Stimulated activated effector memory CD8-positive, alpha-beta T cell treated with anti-CD3 and anti-CD28 coated beads, Interleukin-12 subunit alpha, Interleukin-12 subunit beta, amount 100 ng/mL, for 72 hours (primary cell): ENCODE results near the gene IL16.
A peak's percentile ranks its signal among the peaks of the same experiment; 100 is the strongest.
"Not testable (repeated sequence)": the region's sequence is repeated elsewhere in the genome, so short reads cannot be mapped to it uniquely, and the experiment has no call there.

Experiments
- ATAC-seq: fragments of 150-1000 bp; cut with Tn5 transposase; 2 replicates; pipeline ENCODE4 v1.10.0; 2021
- DNase-seq, 2 donors: peaks; one replicate each; pipeline ENCODE4 v3.0.0; 2021 to 2022; ENCODE audit warnings: low spot score in 2 of 2
- H3K27ac Mint-ChIP-seq: one replicate; pipeline ENCODE4 v1.8.0; 2022; ENCODE audit warnings: mild to moderate bottlenecking, mixed read lengths
- H3K36me3 Mint-ChIP-seq: one replicate; pipeline ENCODE4 v1.8.0; 2022; ENCODE audit warnings: mild to moderate bottlenecking, mixed read lengths
- H3K4me1 Mint-ChIP-seq: one replicate; pipeline ENCODE4 v1.8.0; 2022; ENCODE audit warnings: mixed read lengths
- H3K4me3 Mint-ChIP-seq: one replicate; pipeline ENCODE4 v1.8.0; 2022; ENCODE audit warnings: mild to moderate bottlenecking, mixed read lengths
- H3K9me3 Mint-ChIP-seq: one replicate; pipeline ENCODE4 v1.8.0; 2022; ENCODE audit warnings: mixed read lengths

IL16 gene

DNA sequence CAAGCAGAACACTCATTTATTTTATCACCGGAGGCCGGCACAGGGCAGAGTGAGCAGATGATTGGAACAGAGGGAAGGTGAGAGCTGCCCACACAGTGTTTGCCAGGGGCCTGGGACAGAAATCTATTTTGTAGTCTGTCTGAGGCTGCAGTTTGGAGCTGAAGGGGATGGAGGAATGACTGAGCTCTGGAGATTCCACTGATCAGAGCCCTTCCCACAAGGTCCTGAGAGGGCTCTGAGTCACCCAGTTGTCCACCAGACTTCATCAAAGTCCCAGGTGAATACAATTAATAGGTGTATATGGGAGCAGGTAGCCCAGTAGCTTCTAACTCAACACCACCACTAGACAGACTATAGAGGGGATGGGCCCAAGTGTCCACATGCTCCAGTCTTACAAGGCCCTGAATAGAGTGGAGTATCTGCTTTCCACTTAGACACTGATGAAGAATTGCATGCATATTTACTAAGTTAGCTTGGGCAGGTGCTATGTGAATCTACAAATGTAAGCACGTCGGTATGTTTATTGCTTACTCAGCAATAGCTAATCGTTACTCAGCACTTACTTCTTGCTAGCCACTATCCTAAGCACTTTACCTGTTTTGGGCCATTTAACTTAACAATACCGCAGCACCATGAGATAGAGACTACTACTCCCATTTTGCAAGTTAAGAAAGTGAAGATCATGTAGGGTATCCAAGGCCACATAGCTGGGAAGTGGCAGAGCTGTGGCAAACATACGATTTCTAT, 130.0 kb downstream of the IL16 start:
- H3K4me1 Mint-ChIP-seq = peaks cover 23% of the 10 kb centered on the region
- DNase-seq (no peak), ATAC-seq (no peak)
- no peak overlapping the region for H3K27ac Mint-ChIP-seq
- H3K9me3 Mint-ChIP-seq = no peaks in the 10 kb centered on the region
- H3K36me3 Mint-ChIP-seq = peaks cover 7% of the 10 kb centered on the region
- H3K4me3 Mint-ChIP-seq = no peak overlapping the region

DNA sequence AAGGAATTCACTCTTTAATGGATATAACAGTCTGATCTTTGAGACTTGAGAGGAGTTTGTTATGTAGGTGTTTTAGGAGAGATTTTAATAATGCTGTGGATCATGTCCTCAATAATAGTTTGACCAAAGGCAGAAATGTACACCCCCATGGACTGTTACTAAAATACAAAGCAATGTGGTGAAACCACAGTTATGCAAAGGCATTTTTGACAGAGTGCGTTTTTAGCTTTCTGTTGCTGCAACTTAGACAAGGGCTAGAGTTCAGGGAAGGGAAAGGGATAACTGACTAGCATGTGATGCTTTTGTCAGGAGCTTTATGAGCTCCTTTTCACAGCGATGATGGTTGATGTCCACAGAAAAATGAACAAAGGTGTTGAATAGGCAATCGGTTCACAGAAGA, 130.8 kb downstream of the IL16 start:
- Mint-ChIP-seq H3K36me3 (no peaks in the 10 kb centered on the region), H3K4me3 (no peak overlapping the region), H3K27ac (no peak overlapping the region), H3K4me1 (peaks cover 20% of the 10 kb centered on the region), H3K9me3 (no peaks in the 10 kb centered on the region)
- DNase-seq (no peak), ATAC-seq (no peak)

DNA sequence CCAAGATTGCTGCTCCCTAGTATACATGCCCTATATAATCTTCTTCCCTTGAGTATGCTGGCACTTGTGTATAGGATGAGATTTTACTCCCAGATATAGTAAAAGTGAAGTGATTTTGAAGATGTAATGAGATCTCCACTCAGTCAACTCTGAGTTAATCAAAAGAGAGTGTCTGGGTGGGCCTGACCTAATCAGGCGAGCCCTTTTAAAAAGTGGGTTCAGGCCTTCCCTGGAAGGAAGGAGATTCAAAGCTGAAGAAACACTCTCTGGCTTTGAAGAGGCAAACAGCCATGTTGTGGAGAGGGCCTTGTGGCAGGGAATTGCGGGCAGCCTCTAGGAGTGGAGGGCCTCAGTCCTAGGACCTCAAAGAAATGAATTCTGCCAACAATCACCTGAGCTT, 132.8 kb downstream of the IL16 start:
- DNase-seq (no peak), ATAC-seq (no peak)
- Mint-ChIP-seq H3K4me3 (no peak overlapping the region), H3K27ac (no peak overlapping the region), H3K4me1 (peaks cover 6% of the 10 kb centered on the region), H3K9me3 (no peaks in the 10 kb centered on the region), H3K36me3 (no peaks in the 10 kb centered on the region)

- no peak overlapping the region for H3K4me3 Mint-ChIP-seq
- H3K9me3 Mint-ChIP-seq = no peaks in the 10 kb centered on the region
- no peaks in the 10 kb centered on the region for H3K4me1 Mint-ChIP-seq
- ATAC-seq (no peak), DNase-seq (no peak)
- no peak overlapping the region for H3K27ac Mint-ChIP-seq
- no peaks in the 10 kb centered on the region for H3K36me3 Mint-ChIP-seq
Observed at GRCh38 chr15:81330366-81331090, 133.8 kb downstream of the IL16 start.

GRCh38 chr15:81331141-81331540, 134.5 kb downstream of the IL16 start:
- not testable (repeated sequence) for ATAC-seq, H3K27ac Mint-ChIP-seq, DNase-seq, H3K36me3 Mint-ChIP-seq, H3K4me1 Mint-ChIP-seq, H3K4me3 Mint-ChIP-seq, H3K9me3 Mint-ChIP-seq

DNA sequence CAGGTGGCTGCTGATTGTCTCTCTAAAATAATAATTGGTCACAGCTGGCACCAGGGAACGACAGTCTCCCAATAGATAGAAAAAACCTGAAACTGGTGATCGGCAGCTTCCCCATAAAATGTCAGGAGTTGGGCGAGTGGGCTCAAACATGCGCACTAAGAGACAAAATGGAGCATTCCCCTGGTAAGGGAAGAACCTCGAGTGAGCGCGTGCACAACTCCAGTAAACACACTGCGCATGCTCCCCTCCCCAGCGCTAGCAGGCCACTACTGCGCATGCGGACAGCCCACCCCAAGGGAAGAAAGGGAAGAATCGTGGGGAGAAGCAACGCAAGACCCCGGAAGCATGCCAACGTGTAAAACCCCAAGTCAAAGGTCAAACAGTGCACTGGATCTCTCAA, 134.9 kb downstream of the IL16 start:
- DNase-seq (no peak), ATAC-seq (no peak)
- Mint-ChIP-seq H3K4me3 (no peak overlapping the region), H3K36me3 (no peaks in the 10 kb centered on the region), H3K4me1 (peaks cover 4% of the 10 kb centered on the region), H3K9me3 (no peaks in the 10 kb centered on the region), H3K27ac (no peak overlapping the region)

GRCh38 chr15:81332326-81332725, 135.6 kb downstream of the IL16 start:
- H3K4me1 Mint-ChIP-seq = peaks cover 11% of the 10 kb centered on the region
- no peak overlapping the region for H3K27ac Mint-ChIP-seq
- no peaks in the 10 kb centered on the region for H3K36me3 Mint-ChIP-seq
- DNase-seq = no peak
- H3K4me3 Mint-ChIP-seq = no peak overlapping the region
- no peak for ATAC-seq
- no peaks in the 10 kb centered on the region for H3K9me3 Mint-ChIP-seq

- no peak for DNase-seq
- Mint-ChIP-seq H3K4me1 (peaks cover 17% of the 10 kb centered on the region), H3K36me3 (no peaks in the 10 kb centered on the region), H3K9me3 (no peaks in the 10 kb centered on the region), H3K27ac (no peak overlapping the region), H3K4me3 (no peak overlapping the region)
- no peak for ATAC-seq
Observed at GRCh38 chr15:81333363-81333762, 136.7 kb downstream of the IL16 start.

DNA sequence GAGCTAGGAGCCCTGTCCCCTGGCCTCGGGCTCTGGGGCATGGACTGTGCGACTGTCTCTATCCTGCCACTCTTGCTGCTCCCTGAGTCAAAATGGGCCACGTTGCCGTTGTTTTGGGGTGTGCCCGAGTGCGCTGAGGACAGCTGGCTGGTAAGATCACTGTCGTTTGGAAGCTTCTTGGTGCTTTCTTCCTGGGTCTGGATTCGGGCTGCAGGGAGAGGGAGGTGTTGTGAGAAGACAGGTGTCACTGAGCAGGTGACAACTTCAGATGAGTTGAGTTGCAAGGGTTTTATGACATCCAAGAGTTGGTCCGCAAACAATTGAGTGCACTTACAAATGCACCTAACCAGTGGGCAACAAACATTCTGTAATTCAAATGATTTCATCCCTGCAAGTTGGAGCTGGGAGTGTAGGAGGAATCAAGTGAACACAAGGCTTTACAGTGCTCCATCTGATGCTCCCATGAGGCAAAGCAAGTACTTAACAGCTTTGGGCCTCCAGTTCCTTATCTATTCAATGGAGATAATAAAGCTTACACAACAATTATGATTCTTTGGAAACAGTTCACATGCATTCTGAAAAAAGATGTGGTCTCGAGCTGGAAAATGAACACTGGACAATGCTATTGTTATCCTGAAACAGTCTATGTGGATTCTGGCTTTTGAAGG, 138.2 kb downstream of the IL16 start:
- no peak overlapping the region for H3K4me3 Mint-ChIP-seq
- no peak for DNase-seq
- H3K9me3 Mint-ChIP-seq = no peaks in the 10 kb centered on the region
- H3K36me3 Mint-ChIP-seq = no peaks in the 10 kb centered on the region
- H3K27ac Mint-ChIP-seq = no peak overlapping the region
- peaks cover 17% of the 10 kb centered on the region for H3K4me1 Mint-ChIP-seq
- ATAC-seq = no peak

DNA sequence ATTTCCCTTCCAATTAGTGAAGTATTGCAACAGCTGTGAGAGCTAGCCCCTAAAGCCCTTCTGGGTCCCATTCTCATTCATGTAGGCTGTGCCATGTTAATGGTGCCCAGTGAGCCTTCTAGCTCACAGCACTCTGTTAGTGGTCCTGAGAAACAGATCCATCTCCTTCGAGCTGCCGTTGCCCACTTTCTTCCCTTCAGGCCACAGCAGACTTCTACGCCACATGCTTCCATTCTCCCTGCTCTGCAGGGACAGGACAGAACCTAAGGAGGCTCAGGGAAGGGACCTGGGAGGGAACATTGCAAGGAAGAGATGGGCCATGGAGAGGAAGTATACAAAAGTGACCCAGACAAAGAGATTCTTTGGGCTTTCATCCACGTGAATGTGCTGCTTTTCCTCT, 139.0 kb downstream of the IL16 start:
- Mint-ChIP-seq H3K9me3 (no peaks in the 10 kb centered on the region), H3K27ac (no peak overlapping the region), H3K36me3 (no peaks in the 10 kb centered on the region), H3K4me1 (peaks cover 17% of the 10 kb centered on the region), H3K4me3 (no peak overlapping the region)
- ATAC-seq (no peak), DNase-seq (no peak)

DNA sequence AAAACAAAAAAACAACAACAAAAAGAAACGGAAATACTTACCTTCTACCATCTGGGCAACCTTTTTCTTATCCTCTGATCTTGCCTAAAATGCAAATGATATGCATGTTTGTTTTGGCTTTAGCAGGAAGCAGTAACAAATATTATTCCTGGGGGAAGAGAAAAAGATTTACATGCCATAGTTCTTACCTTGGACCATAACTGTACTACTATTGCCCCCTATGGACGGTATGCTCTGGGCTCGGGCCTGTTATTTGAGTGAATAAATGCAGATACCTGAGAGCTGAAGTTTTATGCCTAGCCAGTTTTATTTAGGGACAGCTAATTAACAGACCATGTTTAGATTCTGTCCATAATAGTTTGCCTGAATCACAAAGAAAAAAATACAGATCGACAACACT, 139.9 kb downstream of the IL16 start:
- Mint-ChIP-seq H3K4me3 (no peak overlapping the region), H3K36me3 (no peaks in the 10 kb centered on the region), H3K4me1 (peaks cover 17% of the 10 kb centered on the region), H3K9me3 (no peaks in the 10 kb centered on the region), H3K27ac (no peak overlapping the region)
- DNase-seq (no peak), ATAC-seq (peak; percentile 49)

DNA sequence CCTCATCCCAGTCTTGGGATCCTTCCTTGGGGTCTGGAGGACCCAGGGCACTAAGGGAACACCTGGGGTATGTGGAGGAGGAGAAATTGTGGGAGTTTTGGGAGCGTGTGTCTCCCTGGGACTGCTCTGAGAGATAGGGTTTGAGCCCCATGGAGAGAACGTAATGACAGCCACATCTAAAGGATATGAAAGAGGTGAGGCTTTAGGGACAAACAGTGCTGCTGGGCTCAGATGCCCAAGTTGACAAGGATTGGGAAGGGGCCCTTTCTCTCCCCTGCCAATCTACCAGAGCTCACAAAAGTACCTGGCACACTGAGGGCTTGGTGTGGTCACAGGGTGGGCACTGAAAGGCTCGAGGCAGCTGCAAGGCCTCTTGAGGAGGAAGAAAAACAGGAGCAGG, 140.6 kb downstream of the IL16 start:
- Mint-ChIP-seq H3K9me3 (no peaks in the 10 kb centered on the region), H3K27ac (no peak overlapping the region), H3K36me3 (no peaks in the 10 kb centered on the region), H3K4me1 (peaks cover 17% of the 10 kb centered on the region), H3K4me3 (no peak overlapping the region)
- no peak for DNase-seq
- ATAC-seq = peak; percentile 4

DNA sequence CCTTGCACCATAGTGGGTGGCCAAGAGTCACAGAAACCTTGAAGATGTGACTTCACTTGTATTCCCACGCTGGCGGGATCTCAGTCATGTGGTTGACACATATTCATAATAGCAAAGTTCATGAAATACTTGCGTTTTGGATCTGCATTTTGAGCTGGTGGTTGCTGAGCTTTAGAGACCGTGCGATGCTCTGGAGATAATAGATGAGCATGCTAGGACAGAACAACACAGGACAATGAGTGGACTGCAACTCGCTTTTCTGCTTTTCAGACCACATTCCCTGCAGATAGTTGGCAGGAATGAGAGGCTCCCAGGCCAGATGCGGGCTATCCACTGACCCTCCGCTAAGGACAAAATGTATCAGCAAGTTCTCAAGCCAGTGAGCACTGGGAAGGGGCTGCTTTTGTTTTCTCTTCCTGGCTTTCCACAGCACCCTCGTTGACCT, 141.1 kb downstream of the IL16 start:
- DNase-seq (peak in 1 of 2 donors; percentile 62), ATAC-seq (peak; percentile 89)
- Mint-ChIP-seq H3K36me3 (no peaks in the 10 kb centered on the region), H3K9me3 (no peaks in the 10 kb centered on the region), H3K4me3 (no peak overlapping the region), H3K4me1 (peaks cover 17% of the 10 kb centered on the region), H3K27ac (no peak overlapping the region)

DNA sequence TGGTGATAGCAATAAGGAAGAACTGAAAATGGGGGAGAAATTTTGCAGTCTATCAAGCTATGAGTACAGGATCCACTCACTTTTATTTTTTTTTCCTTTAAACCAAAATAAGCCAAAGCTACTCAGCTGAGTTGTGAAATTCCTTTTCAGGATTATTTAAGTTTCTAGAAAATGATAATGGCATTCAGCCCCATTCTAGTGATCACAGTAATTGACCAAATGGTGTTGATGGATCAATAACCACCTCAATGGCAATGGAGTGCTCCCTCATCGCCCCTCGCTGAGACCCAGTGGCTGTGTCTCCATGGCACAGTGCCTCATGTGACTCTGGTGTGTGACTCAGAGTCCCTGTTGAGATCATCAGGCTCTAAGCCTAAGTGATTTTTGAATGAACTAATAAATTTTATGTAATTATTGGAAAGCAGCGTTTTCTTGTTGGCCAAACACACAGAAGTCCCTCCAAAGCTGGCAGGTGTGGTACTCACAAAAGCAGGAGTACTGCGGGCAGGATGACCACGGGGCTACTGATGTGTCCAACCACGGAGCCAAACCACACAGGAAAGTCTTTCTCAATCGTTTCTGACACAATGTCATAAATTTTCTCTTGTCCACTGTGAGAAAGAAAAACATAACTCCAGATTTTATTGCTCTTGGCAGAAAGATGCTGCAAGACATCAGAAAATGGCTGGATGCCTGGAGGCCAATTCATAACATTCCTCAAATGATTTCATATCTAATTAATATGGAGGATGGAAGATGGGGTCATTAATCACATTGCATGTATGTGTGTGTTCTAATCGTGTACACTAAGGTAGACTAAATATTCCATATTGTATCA, 141.7 kb downstream of the IL16 start:
- Mint-ChIP-seq H3K4me3 (no peak overlapping the region), H3K27ac (no peak overlapping the region), H3K9me3 (no peaks in the 10 kb centered on the region), H3K36me3 (no peaks in the 10 kb centered on the region), H3K4me1 (peaks cover 17% of the 10 kb centered on the region)
- no peak for ATAC-seq
- DNase-seq = no peak

GRCh38 chr15:81339321-81339720, 142.6 kb downstream of the IL16 start:
- no peaks in the 10 kb centered on the region for H3K36me3 Mint-ChIP-seq
- no peak for ATAC-seq

More at GRCh38 chr15:81339321-81339720, 142.6 kb downstream of the IL16 start:
- Mint-ChIP-seq H3K9me3 (no peaks in the 10 kb centered on the region), H3K4me1 (peaks cover 17% of the 10 kb centered on the region), H3K4me3 (no peak overlapping the region), H3K27ac (no peak overlapping the region)
- DNase-seq = no peak
